H9 (cell line): ENCODE data around the gene BMPR1A. TPM values are rescaled to one million over a fixed set of nuclear protein-coding genes. Genes with fewer than 3 reads are reported as not detected.

ENCODE experiments used
- DNase-seq: peaks from one replicate; pipeline ENCODE4 v3.0.0-alpha.2; 2017
- H2AFZ ChIP-seq: one replicate; pipeline ENCODE4 v1.6.1; 2013; ENCODE audit warnings: mild to moderate bottlenecking, low read length, control low read depth, moderate library complexity
- H2AK5ac ChIP-seq: 2 replicates; pipeline ENCODE4 v1.6.1; 2013; ENCODE audit warnings: low read length, control low read depth, mixed read lengths; ENCODE audit not compliant: insufficient read length
- H2BK120ac ChIP-seq: one replicate; pipeline ENCODE4 v1.6.1; 2013; ENCODE audit warnings: low read depth, mild to moderate bottlenecking, low read length, control low read depth, inconsistent platforms; ENCODE audit not compliant: poor library complexity, severe bottlenecking
- H2BK12ac ChIP-seq: 2 replicates; pipeline ENCODE4 v1.6.1; 2013; ENCODE audit warnings: low read length, control low read depth, mixed read lengths, low read depth; ENCODE audit not compliant: insufficient read length
- H2BK15ac ChIP-seq: 2 replicates; pipeline ENCODE4 v1.6.1; 2013; ENCODE audit warnings: low read depth, low read length, control low read depth
- H2BK20ac ChIP-seq: one replicate; pipeline ENCODE4 v1.6.1; 2013; ENCODE audit warnings: low read depth, mild to moderate bottlenecking, low read length, control low read depth, inconsistent platforms; ENCODE audit not compliant: poor library complexity, severe bottlenecking
- H2BK5ac ChIP-seq: 2 replicates; pipeline ENCODE4 v1.6.1; 2013; ENCODE audit warnings: low read length, control low read depth, mixed read lengths; ENCODE audit not compliant: insufficient read length
- H3K14ac ChIP-seq: 2 replicates; pipeline ENCODE4 v1.6.1; 2013; ENCODE audit warnings: low read length, control low read depth; ENCODE audit not compliant: insufficient read depth
- H3K18ac ChIP-seq: 2 replicates; pipeline ENCODE4 v1.6.1; 2013; ENCODE audit warnings: low read depth, mild to moderate bottlenecking, mixed read lengths, low read length, control low read depth; ENCODE audit not compliant: insufficient read length
- H3K23ac ChIP-seq: 2 replicates; pipeline ENCODE4 v1.6.1; 2013; ENCODE audit warnings: low read length, control low read depth, mixed read lengths, low read depth; ENCODE audit not compliant: insufficient read length
- H3K23me2 ChIP-seq: 2 replicates; pipeline ENCODE4 v1.6.1; 2013; ENCODE audit warnings: low read depth, mild to moderate bottlenecking, mixed read lengths, low read length, control low read depth; ENCODE audit not compliant: insufficient read length, poor library complexity, severe bottlenecking
- H3K27ac ChIP-seq: 2 replicates; pipeline ENCODE4 v1.5.1; 2013; ENCODE audit warnings: low read length, control low read depth, mixed read lengths, low read depth; ENCODE audit not compliant: insufficient read length
- H3K27me3 ChIP-seq: 2 replicates; pipeline ENCODE4 v1.6.1; 2013; ENCODE audit warnings: low read length, control low read depth, inconsistent platforms; ENCODE audit not compliant: insufficient read depth
- H3K4ac ChIP-seq: 2 replicates; pipeline ENCODE4 v1.6.1; 2013; ENCODE audit warnings: low read depth, mild to moderate bottlenecking, control low read depth, inconsistent platforms, low read length, moderate library complexity
- H3K4me1 ChIP-seq: 2 replicates; pipeline ENCODE4 v1.6.1; 2013; ENCODE audit warnings: low read length, control low read depth, inconsistent platforms; ENCODE audit not compliant: insufficient read depth
- H3K4me2 ChIP-seq: 2 replicates; pipeline ENCODE4 v1.6.1; 2013; ENCODE audit warnings: low read length, control low read depth, mixed read lengths; ENCODE audit not compliant: insufficient read length, insufficient read depth
- H3K56ac ChIP-seq: 2 replicates; pipeline ENCODE4 v1.6.1; 2013; ENCODE audit warnings: low read depth, mild to moderate bottlenecking, mixed read lengths, low read length, control low read depth; ENCODE audit not compliant: insufficient read length
- H3K79me1 ChIP-seq: 2 replicates; pipeline ENCODE4 v1.6.1; 2013; ENCODE audit warnings: low read depth, mild to moderate bottlenecking, moderate library complexity, low read length, control low read depth, inconsistent platforms; ENCODE audit not compliant: insufficient read depth, poor library complexity, severe bottlenecking
- H3K79me2 ChIP-seq: 2 replicates; pipeline ENCODE4 v1.6.1; 2013; ENCODE audit warnings: low read length, control low read depth, inconsistent platforms; ENCODE audit not compliant: insufficient read depth
- H3K9ac ChIP-seq: 2 replicates; pipeline ENCODE4 v1.6.1; 2013; ENCODE audit warnings: low read length, control low read depth, mixed read lengths; ENCODE audit not compliant: insufficient read length; ENCODE audit errors: extremely low read depth
- H3K9me3 ChIP-seq: one replicate; pipeline ENCODE4 v1.6.1; 2013; ENCODE audit warnings: low read depth, low read length, inconsistent platforms; ENCODE audit not compliant: control insufficient read depth
- H3T11ph ChIP-seq: one replicate; pipeline ENCODE4 v1.6.1; 2013; ENCODE audit warnings: mild to moderate bottlenecking, low read length, control low read depth, inconsistent platforms
- H4K20me1 ChIP-seq: one replicate; pipeline ENCODE4 v1.6.1; 2013; ENCODE audit not compliant: control insufficient read depth, insufficient read length, insufficient read depth
- H4K5ac ChIP-seq: 2 replicates; pipeline ENCODE4 v1.6.1; 2013; ENCODE audit warnings: low read depth, mild to moderate bottlenecking, mixed read lengths, low read length, control low read depth; ENCODE audit not compliant: insufficient read length
- H4K8ac ChIP-seq: replicated peaks from 2 replicates; pipeline ENCODE4 v1.6.1; 2013; ENCODE audit warnings: low read length, control low read depth, mixed read lengths, low read depth; ENCODE audit not compliant: insufficient read length
- H4K91ac ChIP-seq: 2 replicates; pipeline ENCODE4 v1.6.1; 2013; ENCODE audit warnings: low read depth, mild to moderate bottlenecking, moderate library complexity, mixed read lengths, low read length, control low read depth; ENCODE audit not compliant: insufficient read length
- H3K27ac Mint-ChIP-seq, 3 experiments: 2 replicates in 2 of 3; 3 replicates in 1 of 3; pipeline ENCODE4 v1.8.0; 2020 to 2021; ENCODE audit warnings: mixed read lengths in 3 of 3, mild to moderate bottlenecking in 1 of 3, moderate library complexity in 1 of 3
- H3K27me3 Mint-ChIP-seq: 2 replicates; pipeline ENCODE4 v1.8.0; 2021; ENCODE audit warnings: low read depth, mild to moderate bottlenecking, moderate library complexity, mixed read lengths
- H3K36me3 Mint-ChIP-seq, 3 experiments: 2 replicates in 2 of 3; 3 replicates in 1 of 3; pipeline ENCODE4 v1.8.0; 2020 to 2021; ENCODE audit warnings: low read depth in 3 of 3, mixed read lengths in 3 of 3; ENCODE audit not compliant: insufficient read depth in 1 of 3
- H3K4me1 Mint-ChIP-seq, 2 experiments: 2 replicates each; pipeline ENCODE4 v1.8.0; 2020; ENCODE audit warnings: mixed read lengths in 2 of 2
- H3K4me3 Mint-ChIP-seq, 2 experiments: 2 replicates in 1 of 2; 3 replicates in 1 of 2; pipeline ENCODE4 v1.8.0; 2020 to 2021; ENCODE audit warnings: mild to moderate bottlenecking in 2 of 2, mixed read lengths in 2 of 2, moderate library complexity in 1 of 2
- H3K9me3 Mint-ChIP-seq, 2 experiments: 2 replicates in 1 of 2; 3 replicates in 1 of 2; pipeline ENCODE4 v1.8.0; 2020; ENCODE audit warnings: mild to moderate bottlenecking in 2 of 2, mixed read lengths in 2 of 2, moderate library complexity in 1 of 2
- WGBS: extraction: QIAGEN DNeasy Blood & Tissue Kit; methylation state at CpG from one replicate; pipeline ENCODE4 v1.1.7; 2013; ENCODE audit warnings: missing lambda C conversion rate, low lambda C conversion rate, mixed read lengths; ENCODE audit not compliant: insufficient read length; ENCODE audit errors: extremely low coverage; 5-methylcytosine and 5-hydroxymethylcytosine counted together
- total RNA-seq: library from RNA; stranded (reverse); gene quantifications from 2 replicates; pipeline ENCODE4 v1.2.1, GENCODE V29; 2021
- TF ChIP-seq, protein P1 (sequence below): fragments of 200-600 bp; sonication (generic); conservative IDR thresholded peaks from 3 replicates; pipeline ENCODE4 v1.8.0; 2021; ENCODE audit warnings: antibody characterized with exemption, mild to moderate bottlenecking

The BMPR1A gene
- total RNA-seq, 1 experiment from 2014 or later: 138 TPM

DNA sequence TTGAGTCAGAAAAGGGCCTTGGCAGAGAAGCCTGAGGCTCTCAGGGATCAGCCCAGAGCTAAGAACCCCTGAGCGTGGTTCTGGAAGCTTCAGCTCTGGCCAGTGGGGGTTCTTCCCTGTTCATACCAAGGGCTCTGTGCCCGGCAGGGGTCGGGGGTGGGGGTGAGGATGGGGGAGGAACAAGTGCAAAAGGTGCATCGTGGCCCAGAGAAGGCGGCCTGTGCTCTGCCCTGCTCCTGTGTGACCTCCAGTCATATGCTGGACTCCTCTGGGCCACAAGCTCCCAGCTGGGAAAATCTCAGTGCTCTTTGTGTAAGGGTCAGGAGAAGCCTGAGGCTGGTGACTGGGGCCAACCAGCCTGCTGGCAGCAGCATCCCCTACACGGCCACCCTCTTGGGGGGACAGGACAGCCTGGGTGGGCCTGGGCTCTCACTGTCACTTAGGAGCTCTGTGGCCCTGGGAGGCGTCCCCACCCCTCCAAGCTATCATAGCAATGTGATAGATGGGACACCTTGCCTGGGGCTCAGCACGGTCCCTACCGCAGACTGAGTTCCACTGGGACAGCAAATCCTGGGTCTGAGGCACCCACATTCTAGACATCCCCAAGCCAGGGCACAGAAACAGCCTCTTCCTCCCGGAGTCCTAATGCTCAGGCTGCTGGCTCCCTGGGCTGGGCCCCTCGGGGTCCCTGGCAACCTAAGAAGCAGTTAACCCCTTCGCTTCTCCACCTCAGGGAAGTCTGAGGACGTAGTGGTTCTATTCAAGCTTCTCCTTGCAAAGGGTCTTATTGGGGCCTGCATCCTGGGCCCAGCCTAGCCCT is 198.5 kb downstream of the BMPR1A start:
- Mint-ChIP-seq H3K36me3 (peaks cover 16 to 29% (median 20%) of the 10 kb centered on the region in 3 experiments), H3K27ac (peak overlapping the region; percentile 90 to 97 (median 93)), H3K9me3 (peaks cover 22 to 32% of the 10 kb centered on the region in 2 experiments), H3K27me3 (peaks cover 4% of the 10 kb centered on the region), H3K4me1 (peaks cover 46 to 52% of the 10 kb centered on the region in 2 experiments), H3K4me3 (peak overlapping the region; percentile 25 to 48; a peak in 3 of 5 replicates)
- Histone ChIP-seq H2BK5ac (no peak overlapping the region), H2BK20ac (no peak overlapping the region), H3K27me3 (no peaks in the 10 kb centered on the region), H3K79me2 (no peaks in the 10 kb centered on the region), H3K4ac (no peak overlapping the region), H3K4me1 (peaks cover 15% of the 10 kb centered on the region; the same call in 1 of the 2 replicates), H4K8ac (no peak overlapping the region), H2AFZ (no peak overlapping the region), H2AK5ac (peak overlapping the region; percentile 28), H3K23ac (no peak overlapping the region), H2BK12ac (peak overlapping the region; percentile 6), H4K5ac (no peak overlapping the region), H3K14ac (peak overlapping the region; percentile 13), H3T11ph (no peak overlapping the region), H2BK15ac (no peak overlapping the region), H4K91ac (no peak overlapping the region), H2BK120ac (no peak overlapping the region), H3K4me2 (peak overlapping the region; percentile 10), H3K9me3 (peaks cover 6% of the 10 kb centered on the region), H3K18ac (peak overlapping the region; percentile 54), H3K23me2 (no peaks in the 10 kb centered on the region), H3K56ac (no peak overlapping the region), H3K9ac (no peak overlapping the region), H3K79me1 (no peaks in the 10 kb centered on the region), H3K27ac (peak overlapping the region; percentile 41), H4K20me1 (no peaks in the 10 kb centered on the region)
- DNase-seq: peak; percentile 33
- TF ChIP-seq, protein P1, sequence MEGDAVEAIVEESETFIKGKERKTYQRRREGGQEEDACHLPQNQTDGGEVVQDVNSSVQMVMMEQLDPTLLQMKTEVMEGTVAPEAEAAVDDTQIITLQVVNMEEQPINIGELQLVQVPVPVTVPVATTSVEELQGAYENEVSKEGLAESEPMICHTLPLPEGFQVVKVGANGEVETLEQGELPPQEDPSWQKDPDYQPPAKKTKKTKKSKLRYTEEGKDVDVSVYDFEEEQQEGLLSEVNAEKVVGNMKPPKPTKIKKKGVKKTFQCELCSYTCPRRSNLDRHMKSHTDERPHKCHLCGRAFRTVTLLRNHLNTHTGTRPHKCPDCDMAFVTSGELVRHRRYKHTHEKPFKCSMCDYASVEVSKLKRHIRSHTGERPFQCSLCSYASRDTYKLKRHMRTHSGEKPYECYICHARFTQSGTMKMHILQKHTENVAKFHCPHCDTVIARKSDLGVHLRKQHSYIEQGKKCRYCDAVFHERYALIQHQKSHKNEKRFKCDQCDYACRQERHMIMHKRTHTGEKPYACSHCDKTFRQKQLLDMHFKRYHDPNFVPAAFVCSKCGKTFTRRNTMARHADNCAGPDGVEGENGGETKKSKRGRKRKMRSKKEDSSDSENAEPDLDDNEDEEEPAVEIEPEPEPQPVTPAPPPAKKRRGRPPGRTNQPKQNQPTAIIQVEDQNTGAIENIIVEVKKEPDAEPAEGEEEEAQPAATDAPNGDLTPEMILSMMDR: no peak
- no CpG with 5 or more reads among the region's 13 CpGs for WGBS
